Measurements from ENCODE around the gene TMEM37. TPM values are rescaled to one million over a fixed set of nuclear protein-coding genes. Genes with fewer than 3 reads are reported as not detected.

Gene TMEM37
- total RNA-seq, 1 donor from 2014 or later: not detected

DNA sequence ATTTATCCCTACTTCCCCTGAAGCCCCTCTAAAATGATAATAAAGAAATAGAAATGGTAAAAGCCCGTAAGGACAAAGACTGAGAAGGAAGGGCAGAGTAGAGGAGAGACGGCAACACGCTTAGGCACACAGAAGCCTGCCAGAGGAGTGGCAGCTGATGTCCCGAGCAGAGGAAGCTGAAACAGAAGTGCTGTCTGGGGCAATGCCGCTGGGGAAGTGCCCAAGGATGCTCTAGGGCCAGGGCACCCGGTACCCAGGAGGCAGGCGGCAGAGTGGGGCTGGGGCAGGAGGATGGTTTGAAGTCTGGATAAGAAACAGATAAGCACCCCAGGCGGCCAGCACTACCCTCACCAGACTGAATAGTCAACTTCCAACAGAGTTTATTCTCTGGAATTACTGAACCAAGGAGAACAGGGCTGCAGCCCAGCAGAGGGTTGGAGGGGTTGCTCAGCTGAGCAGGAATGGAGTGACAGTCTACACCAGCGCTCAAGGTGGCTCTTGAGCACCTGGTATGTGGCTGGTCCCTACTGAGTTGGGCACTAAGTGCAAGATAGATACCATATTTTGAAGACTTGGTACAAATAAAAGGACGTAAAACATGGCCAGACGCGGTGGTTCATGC, 22.4 kb downstream of the TMEM37 start:
- DNase-seq (ENCODE audit: low spot score): no peak

DNA sequence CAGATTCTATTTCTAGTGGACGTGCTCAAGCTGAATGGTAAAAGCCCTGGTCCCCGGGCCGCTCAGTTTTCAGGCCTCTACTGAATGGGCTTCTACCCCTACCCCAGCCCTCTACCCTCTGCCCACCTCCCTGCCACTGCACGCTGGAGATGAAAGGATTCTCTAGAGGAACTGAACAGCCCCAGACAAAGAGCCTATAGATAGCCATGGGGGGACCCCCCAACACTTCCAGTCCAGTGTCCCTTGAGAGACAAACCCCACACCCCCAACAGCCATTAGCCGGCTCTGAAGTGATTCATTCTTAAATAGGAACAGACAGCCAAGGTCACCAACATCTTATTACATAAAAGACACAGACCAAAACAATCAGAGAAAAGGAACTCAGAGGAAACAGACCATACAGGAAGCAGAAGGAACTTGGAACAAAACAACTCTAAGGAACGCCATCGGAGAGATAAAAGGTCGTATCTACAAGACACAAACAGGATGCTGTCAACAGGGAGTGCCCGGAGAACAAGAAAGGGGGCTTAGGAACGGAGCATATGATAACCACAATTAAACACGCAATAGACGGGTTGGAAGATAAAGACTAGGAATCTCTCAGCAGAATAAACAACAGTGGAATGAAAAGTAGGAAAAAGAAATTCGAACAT, 23.5 kb downstream of the TMEM37 start:
- DNase-seq (ENCODE audit: low spot score): no peak

DNA sequence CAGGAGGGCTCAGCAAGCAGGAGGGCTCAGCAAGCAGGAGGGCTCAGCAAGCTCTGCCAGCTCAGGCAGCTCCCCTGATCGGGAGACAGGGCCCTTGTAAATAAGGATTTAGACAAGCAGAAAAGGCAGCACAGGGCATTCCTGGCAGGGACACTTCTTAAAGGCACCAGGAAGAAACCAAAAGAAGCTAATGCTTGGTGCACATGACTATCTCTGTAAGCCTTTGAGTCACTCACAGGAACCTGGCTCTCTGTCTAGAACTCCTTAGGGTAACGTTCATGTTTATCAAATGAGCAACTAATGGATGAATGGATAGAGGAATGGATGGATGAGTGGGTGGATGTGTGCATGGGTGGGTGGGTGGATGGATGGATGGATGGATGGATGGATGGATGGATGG, 28.4 kb downstream of the TMEM37 start:
- DNase-seq (ENCODE audit: low spot score): no peak

DNA sequence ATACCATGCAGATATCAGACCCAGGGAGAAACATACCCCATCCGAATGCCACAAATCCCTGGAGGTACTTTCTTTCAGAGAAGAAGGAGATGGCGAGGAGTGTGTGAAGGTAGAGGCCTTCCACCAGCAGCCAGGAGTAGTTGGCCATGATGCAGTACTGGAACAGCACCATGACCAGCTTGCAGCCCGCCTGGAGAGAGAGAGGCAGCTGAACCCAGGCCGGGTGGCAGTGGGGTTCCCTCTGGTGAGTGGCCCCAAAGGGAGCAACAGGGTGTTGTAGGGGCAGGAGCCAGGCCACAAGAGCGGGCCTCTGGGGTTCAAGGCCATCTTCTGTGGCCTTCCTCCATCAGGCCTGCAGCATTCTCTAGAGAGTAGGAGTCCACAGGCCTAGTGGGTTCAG, 30.2 kb downstream of the TMEM37 start:
- no peak for DNase-seq (ENCODE audit: low spot score)

DNA sequence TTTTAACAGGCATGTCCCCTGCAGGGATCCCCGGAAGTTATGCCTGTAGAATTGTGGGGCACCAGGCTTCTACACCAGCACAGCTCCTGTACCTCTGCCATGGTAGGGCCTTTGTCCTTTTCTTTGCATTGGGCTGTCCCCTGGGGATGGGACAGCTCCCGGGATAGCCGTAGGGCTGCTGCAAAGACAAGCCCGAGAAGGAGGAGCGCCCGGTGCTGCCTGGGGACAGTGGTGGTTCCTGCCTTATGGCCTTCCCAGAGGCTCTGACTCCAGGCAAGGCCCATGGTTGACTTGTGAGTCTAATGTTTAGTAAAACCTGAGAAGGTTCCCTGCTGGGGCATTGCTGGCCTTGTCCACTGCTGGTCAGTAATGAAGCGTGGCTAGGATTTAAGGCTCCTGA, 30.9 kb downstream of the TMEM37 start:
- DNase-seq (ENCODE audit: low spot score): no peak

DNA sequence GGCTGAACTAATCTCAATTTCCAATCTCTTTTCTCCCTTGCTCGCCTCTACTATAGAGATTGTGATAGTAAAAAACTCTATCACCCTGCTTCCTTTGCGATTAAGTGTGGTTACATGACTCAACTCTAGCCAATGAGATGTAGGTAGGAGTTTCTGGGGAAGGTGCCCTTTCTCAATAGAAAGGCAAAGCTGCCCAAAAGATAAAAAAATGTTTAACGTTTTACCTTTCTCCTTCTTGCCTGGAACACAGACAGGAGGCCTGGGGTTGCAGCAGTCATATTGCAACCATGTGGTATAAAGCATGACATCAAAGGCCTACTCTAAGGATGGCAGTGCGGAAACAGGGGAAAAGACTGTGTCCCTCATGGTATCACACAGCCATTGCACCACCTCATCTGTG, 31.5 kb downstream of the TMEM37 start:
- DNase-seq (ENCODE audit: low spot score): no peak

DNA sequence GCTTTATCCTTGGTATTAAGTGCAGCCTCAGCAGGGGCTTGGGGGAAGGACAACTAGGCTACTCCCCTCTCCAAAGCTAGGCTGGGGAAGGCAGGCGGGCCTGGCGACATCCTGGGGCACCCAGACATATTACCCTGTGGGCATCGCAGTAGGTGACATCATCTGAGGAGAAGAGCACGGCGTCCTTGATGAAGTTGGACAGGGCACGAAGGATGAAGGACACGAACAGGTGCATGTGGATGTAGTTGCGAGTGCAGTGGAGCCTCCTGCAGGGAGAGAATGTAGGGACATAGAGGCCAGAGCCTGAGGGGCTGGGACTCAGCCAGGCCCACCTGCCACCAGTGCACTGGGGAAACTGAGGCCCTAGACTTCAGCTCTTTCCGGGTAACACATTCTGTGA, 32.3 kb downstream of the TMEM37 start:
- no peak for DNase-seq (ENCODE audit: low spot score)

DNA sequence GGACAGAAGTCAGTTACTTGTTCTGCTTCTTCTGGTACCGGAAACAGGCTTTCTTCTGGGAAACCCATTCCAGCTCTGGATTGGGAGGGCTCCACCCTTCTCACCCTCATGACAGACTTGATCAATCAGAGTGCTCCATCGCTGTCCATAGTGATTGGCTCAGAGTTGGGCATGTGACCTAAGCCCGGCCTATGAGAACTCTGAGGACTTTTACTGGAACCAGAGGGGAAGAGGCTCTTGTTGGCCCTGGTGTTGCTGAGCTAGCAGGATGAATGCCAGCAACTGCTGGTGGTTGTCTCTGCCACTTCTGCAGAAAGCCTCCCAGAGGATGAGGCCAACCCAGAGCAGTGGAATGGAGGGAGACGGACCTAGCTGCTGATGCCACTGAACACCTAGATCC, 33.3 kb downstream of the TMEM37 start:
- peak; percentile 20 for DNase-seq (ENCODE audit: low spot score)

DNA sequence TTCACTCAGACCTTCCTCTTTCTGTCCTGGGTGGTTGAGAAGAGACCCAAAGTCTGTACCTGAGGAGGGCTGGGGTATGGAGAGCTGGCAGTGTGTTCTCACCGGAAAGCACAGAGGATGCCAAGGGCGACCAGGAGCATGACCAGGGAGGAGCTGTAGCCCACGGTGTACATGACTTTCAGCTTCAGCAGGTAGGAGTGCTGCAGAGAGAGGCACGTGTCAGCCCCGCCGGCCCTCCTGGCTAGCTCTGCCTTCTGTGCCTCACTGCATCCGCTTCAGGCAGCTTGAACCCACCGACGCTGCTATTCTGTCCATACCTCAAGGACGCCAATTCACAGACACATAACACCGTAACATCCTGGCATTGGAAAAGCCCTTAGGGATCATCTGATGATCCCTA, 34.0 kb downstream of the TMEM37 start:
- DNase-seq (ENCODE audit: low spot score): no peak

DNA sequence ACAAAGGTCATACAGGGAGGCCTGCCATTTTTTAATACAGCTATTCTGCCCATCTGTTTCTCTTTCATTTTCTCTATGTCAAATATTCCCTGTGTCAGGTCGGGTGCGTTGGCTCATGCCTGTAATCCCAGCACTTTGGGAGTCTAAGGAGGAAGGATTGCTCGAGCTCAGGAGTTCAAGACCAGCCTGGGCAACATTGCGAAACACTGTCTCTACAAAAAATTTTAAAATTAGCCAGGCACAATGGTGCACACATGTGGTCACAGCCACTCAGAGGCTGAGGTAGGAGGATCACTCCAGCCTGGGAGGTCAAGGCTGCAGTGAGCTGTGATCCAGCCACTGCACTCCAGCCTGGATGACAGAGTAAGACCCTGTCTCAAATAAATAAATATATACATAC, 34.7 kb downstream of the TMEM37 start:
- DNase-seq (ENCODE audit: low spot score): no peak

DNA sequence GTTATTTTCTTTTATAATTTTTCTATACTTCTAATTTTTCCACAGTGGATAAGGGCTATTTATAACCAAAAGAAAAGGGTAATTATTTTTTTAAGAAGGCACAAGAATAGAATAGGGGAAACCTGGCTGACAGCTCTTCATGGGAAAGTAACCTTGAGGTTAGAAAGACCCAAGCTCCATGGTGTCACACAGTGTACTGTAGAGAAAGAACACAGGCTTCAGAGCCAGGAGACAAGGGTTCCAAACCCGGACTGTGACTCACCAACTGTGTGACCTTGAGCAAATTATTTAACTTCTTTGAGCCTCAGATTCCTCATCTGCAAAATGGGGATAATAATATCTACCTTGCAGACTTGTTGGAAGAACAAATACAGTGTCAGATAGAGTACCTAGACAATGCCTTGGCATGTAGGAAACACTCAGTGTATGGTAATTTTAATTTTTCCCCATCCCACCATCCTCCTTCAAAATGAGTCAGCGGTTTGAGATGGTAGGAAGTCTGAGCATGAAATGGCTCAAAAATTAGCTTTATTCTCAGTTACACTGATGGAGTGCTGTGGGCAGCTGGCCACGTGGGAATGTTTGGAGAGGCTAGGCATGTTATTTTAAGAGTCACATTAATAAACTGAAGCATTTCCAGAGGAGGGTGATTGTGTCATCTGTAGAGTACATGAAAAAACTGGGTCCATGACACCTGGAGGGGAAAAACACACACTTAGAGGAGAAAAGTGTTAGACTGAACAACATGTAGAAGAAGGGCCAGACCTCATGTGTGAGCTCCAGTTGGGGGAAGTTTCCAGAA, 36.7 kb downstream of the TMEM37 start:
- no peak for DNase-seq (ENCODE audit: low spot score)

DNA sequence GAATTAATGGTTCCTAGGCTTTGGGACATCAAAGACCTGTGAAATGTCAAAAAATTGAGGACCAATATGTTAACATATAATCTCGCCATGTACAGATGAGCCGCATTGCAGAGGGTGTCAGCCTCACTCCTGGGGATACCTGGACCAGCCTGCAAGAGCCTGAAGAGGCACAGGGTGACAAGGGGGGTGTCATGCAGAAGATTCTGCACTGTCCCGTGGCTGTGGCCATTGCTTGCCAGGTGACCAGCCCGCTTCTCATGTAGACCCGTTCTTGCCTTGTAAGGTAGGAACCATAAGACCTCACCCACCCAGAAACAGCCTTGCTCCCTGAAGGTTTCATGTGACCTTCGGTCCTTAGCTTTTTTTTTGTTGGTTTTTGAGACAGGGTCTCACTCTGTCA, 37.5 kb downstream of the TMEM37 start:
- no peak for DNase-seq (ENCODE audit: low spot score)

DNA sequence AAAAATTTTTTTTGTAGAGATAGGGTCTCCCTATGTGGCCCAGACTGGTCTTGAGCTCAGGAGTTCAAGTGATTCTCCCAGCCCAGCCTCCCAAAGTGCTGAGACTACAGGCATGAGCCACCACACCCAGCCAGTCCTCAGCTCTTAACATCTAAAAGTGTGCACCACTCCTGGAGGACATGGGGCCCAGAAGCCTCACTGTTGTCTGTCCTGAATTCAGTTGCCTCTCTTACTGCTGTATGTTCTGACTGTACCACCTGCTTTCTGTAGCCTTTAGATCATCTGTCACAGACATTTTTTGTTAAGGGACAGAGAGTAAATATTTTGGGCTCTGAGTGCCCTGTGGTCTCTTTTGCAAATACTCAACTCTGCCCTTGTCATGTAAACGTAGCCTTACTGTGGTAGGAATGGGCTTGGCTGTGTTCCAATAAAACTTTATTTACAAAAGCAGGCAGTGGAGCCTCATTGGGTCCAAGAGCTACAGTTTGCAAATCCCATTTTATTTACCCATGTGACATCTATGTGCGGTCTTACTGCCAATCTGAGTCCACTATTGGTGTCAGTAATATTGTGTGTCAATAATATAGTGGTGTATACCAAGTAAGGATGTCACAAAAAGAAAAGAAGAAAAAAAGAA, 38.1 kb downstream of the TMEM37 start:
- no peak for DNase-seq (ENCODE audit: low spot score)

DNA sequence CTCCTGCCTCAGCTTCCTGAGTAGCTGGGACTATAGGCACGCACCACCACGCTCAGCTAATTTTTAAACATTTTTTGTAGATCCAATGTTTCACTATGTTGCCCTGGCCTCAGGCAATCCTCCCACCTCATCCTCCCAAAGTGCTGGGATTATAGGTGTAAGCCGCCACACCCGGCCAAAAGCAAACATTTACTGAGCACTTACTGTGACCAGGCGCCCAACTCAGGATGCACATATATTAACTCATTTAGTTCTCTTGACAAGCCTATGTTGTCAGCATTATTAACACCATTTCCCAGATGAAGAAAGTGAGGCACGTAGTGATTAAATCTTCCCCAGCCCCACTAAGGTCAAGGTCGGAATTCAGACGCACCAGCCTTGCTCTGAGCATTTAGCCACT, 41.1 kb downstream of the TMEM37 start:
- DNase-seq (ENCODE audit: low spot score): no peak

DNA sequence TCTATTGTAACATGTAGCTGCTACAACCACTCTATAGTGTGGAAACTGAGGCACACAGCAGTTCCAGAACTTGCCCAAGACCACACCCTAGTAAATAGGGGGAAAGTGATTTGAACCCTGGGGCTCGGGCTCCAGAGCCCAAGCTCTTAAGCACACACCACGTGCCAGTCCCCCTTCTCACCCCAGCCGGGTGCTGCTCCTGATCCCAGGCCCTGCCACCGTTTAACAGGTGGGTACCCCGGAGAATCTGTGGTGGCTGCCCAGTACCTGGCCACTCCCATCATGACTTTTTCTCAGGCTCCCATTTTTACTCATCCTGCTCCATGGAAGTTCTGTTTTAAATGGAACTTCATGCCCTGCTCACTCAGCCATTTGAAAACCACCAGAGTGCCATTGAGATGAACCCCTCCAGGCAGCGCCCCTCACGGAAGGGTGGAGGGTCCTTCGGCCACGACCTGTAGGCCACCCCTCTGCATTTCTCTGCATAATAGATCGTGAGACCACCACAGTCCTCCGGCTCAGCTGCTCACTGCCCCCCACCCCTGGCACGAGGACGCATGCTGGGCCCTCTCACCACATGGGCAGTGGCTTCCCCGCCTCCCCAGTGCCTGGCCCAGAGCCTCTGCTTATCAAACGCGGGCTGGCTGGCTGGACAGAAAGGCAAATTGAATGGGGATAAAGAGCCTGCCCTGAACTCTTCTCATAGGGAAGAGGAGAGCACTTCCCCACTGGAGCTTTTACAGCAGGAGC, 42.1 kb downstream of the TMEM37 start:
- no peak for DNase-seq (ENCODE audit: low spot score)

DNA sequence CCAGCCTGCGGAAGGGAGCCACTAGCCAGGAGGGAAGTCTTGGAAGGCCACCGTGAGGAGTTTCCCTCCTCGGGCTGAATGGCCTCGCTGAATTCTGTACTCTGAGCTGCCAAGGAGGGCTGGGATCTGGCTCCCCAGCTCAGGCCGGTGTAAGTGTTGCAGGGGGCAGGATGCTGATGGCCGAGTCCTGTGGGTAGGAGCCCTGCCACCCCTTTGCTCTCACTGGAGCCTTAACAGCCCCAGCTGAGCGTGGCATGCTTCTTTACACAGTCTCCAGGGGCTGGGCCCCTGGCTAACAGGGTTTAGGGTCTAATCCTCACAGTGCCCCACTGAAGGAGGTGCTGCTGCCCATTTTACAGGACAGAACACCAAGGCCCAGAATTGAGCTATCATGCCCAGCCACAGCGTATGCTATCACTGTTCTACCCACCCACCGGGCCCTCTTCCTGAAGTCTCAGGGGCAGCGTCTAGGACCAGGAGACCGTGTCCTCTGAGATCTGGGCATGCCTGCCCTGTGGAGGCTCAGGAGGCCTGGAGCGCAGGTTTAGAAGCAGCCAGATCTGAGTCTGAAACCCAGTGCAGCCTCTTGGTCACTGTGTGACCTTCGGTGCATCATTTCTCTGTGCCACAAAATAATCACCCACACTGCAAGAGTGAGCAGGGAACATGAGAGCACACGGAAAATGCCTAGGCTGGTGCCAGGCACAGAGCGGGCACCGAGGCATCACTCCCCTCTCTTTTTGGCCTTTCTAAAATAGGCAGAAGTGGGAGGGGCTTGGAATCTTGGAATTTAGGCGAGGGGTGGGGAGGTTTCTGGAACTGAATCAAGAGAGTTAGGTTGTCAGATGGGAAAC, 42.9 kb downstream of the TMEM37 start:
- DNase-seq (ENCODE audit: low spot score): no peak

DNA sequence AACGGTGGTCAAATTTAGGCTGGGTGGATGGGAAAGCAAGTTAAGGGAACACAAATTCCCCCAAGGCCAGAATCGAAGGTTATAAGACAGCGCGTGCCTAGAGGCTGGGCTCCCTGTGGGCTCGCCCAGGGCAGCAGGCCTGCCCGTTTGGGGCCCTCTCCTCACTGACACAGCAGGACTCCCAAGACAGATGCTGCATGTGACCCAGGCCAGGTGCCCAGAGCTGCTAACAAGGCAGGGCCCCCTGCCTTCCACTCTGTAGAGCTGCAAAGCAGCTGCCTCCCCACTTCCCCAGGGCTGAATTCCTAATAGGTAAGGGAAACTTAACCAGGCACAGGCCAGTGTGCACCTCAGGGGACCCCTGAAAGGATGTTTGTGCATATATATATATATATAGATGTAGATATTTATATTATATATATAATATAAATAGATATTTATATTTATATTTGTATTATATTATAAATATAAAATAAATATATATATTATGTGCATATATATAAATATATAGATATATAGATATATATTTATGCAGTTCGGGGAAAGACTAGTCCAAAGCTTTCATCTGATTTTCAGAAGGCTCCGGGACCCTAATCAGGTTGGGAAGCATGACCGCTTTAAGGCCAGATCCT, 43.7 kb downstream of the TMEM37 start:
- DNase-seq (ENCODE audit: low spot score): no peak

DNA sequence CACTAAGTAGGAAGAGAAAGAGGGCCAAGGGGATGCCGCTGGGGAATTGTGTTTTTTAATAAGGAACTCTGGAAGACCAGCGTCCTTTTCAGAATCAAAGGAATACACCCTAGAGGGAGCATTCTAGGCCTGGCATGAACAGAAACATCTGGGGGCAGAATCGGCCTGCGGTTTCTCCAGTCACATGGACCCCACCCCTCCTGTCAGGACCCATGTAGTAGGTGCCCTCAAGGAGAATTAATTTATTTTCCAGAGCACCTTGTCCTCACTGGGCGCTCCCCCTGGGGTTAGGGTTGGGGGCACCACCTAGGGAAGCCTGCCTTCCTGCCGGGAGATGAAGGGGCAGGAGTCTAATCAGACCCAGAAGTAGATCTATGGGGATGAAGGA, 44.2 kb downstream of the TMEM37 start:
- no peak for DNase-seq (ENCODE audit: low spot score)

DNA sequence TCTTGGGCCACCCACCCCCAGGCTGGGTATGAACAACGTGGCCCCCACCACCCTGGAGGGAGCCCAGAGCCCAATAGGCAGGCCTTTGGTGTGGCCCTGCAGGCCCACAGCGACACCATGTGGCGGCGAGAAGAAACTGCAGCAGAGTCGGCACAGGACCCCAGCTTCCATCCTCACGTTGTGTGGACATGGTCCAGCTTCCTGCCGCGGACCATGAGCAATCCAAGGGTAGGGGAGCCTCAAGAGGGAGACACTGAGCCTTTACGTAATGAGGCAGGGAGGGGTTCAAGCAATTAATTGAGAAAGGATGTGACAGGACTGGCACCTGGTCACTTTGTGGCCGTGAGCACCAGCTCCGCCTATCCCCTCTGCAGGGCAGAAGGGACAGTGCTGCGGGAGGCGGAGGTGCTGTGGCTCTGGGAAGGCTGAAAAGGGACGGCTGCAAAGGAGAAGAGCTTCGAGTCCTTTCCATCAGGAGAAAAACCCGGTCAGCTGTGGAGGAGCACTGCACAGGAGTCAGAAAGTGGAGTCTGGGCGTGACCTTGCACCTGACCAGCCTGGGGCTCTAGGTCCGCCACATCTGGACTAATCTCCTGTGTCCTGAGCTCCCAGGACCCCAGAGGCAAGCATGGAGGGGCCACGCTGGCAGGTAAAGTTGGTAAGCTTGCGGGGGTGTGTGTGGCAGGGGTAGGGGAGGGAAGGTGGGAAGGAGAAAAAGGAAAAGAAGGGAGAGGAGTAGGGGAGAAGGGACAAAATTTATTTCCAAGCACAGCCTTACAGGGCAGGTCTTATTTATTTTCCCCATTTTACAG, 44.9 kb downstream of the TMEM37 start:
- DNase-seq (ENCODE audit: low spot score): peak; percentile 42

DNA sequence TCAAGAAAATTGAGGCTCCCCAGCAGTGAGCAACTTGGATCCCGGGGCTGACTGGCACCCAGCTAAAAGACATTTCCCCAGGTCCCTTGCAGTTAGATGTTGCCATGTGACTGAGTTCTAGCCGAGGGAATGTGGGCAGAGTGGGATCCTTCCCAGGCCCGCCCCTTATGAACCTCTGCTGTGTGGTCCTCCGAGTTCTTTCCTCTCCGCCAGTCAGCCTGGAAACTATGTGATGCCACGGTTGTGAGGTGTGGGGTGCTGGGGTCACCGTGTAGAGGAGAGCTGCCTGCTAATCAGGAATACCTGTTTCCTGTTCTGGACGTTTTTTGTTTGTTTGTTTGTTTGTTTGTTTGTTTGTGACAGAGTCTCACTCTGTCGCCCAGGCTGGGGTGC, 45.5 kb downstream of the TMEM37 start:
- no peak for DNase-seq (ENCODE audit: low spot score)

Data from umbilical cord (tissue), 2 donors.